Right cardiac atrium (tissue), 5 donors: ENCODE data around the gene C19orf85. TPM values are rescaled to one million over a fixed set of nuclear protein-coding genes. Genes with fewer than 3 reads are reported as not detected.

Experiments
- polyA plus RNA-seq: library from polyadenylated mRNA; stranded (reverse); fragments of 200-250 nt; gene quantifications from one replicate; pipeline ENCODE4 v1.2.3, GENCODE V29; 2013
- total RNA-seq, 4 donors: library from RNA; stranded (reverse); fragmentation: NEBNext Ultra II Directional; extraction: Animal tissue kit (Norgen Biotek cat#: 25700); gene quantifications; one replicate each; pipeline ENCODE4 v1.2.1, GENCODE V29; 2021
- donor health status: healthy with polysubstance abuse.
- donor health status: DM: no; HTN: yes; CAD: no.
- donor health status: DM: no; HTN: no; CAD: no.
- donor health status: DM: no; HTN: yes; CAD: no; lungs with severe emphysema.
- donor health status: DM: yes; HTN: yes; CAD: no.

C19orf85 gene
- total and polyA plus RNA-seq, 5 donors: not detected

Other genes with a start within 250 kb of the C19orf85 start
- 1 to 10 TPM in 3 of 4 donors, under 1 TPM in 1; 0.80 to 2.1 (median 1.3) TPM for gene TMEM86B, start 236.0 kb downstream of the C19orf85 start, total RNA-seq
- gene TMEM86B, start 236.0 kb downstream of the C19orf85 start, polyA plus RNA-seq: 1.6 TPM
- 10 to 100 TPM; 39.3 to 43.5 (median 41.4) TPM for gene PPP6R1, start 205.7 kb downstream of the C19orf85 start, total RNA-seq
- 31.7 TPM for gene PPP6R1, start 205.7 kb downstream of the C19orf85 start, polyA plus RNA-seq
- gene HSPBP1, start 184.6 kb downstream of the C19orf85 start, total RNA-seq: 10 to 100 TPM; 27.7 to 35.1 (median 31.3) TPM
- gene HSPBP1, start 184.6 kb downstream of the C19orf85 start, polyA plus RNA-seq: 48.0 TPM
- 10 to 100 TPM; 17.2 to 20.5 (median 19.5) TPM for gene BRSK1, start 180.8 kb downstream of the C19orf85 start, total RNA-seq
- 11.9 TPM for gene BRSK1, start 180.8 kb downstream of the C19orf85 start, polyA plus RNA-seq
- 1 to 10 TPM; 2.0 to 2.4 (median 2.2) TPM for gene TMEM150B, start 139.4 kb downstream of the C19orf85 start, total RNA-seq
- gene TMEM150B, start 139.4 kb downstream of the C19orf85 start, polyA plus RNA-seq: 0.68 TPM
- gene KMT5C, start 124.9 kb downstream of the C19orf85 start, total RNA-seq: 1 to 10 TPM; 6.7 to 9.8 (median 8.4) TPM
- gene KMT5C, start 124.9 kb downstream of the C19orf85 start, polyA plus RNA-seq: 6.3 TPM
- not detected for gene COX6B2, start 110.0 kb downstream of the C19orf85 start, total RNA-seq
- not detected for gene COX6B2, start 110.0 kb downstream of the C19orf85 start, polyA plus RNA-seq
- not detected for gene GARIN5B, start 101.5 kb downstream of the C19orf85 start, total RNA-seq
- gene GARIN5B, start 101.5 kb downstream of the C19orf85 start, polyA plus RNA-seq: not detected
- gene IL11, start 94.3 kb downstream of the C19orf85 start, total RNA-seq: not detected
- gene IL11, start 94.3 kb downstream of the C19orf85 start, polyA plus RNA-seq: not detected
- gene TMEM190, start 87.9 kb downstream of the C19orf85 start, total RNA-seq: not detected
- gene TMEM190, start 87.9 kb downstream of the C19orf85 start, polyA plus RNA-seq: not detected
- gene TMEM238, start 80.5 kb downstream of the C19orf85 start, total RNA-seq: 1 to 10 TPM in 1 of 4 donors, under 1 TPM in 3; 0.47 to 1.2 (median 0.56) TPM
- 0.14 TPM for gene TMEM238, start 80.5 kb downstream of the C19orf85 start, polyA plus RNA-seq
- 1,000 to 10,000 TPM in 1 of 4 donors, 100 to 1,000 TPM in 3; 656 to 1,015 (median 735) TPM for gene RPL28, start 78.8 kb downstream of the C19orf85 start, total RNA-seq
- 806 TPM for gene RPL28, start 78.8 kb downstream of the C19orf85 start, polyA plus RNA-seq
- gene UBE2S, start 57.0 kb downstream of the C19orf85 start, total RNA-seq: 10 to 100 TPM; 21.0 to 32.7 (median 27.8) TPM
- gene UBE2S, start 57.0 kb downstream of the C19orf85 start, polyA plus RNA-seq: 12.2 TPM
- not detected for gene SHISA7, start 21.5 kb downstream of the C19orf85 start, total RNA-seq
- 0.05 TPM for gene SHISA7, start 21.5 kb downstream of the C19orf85 start, polyA plus RNA-seq
- gene ISOC2, start 3.1 kb downstream of the C19orf85 start, total RNA-seq: 10 to 100 TPM; 49.6 to 73.9 (median 62.0) TPM
- gene ISOC2, start 3.1 kb downstream of the C19orf85 start, polyA plus RNA-seq: 111 TPM
- gene ZNF628, start 11.9 kb upstream of the C19orf85 start, total RNA-seq: 1 to 10 TPM; 5.6 to 8.1 (median 6.7) TPM
- gene ZNF628, start 11.9 kb upstream of the C19orf85 start, polyA plus RNA-seq: 7.7 TPM
- 10 to 100 TPM; 13.6 to 20.8 (median 15.0) TPM for gene NAT14, start 20.4 kb upstream of the C19orf85 start, total RNA-seq
- gene NAT14, start 20.4 kb upstream of the C19orf85 start, polyA plus RNA-seq: 15.8 TPM
- gene SSC5D, start 23.7 kb upstream of the C19orf85 start, total RNA-seq: 10 to 100 TPM in 1 of 4 donors, 1 to 10 TPM in 3; 6.8 to 10.2 (median 8.1) TPM
- 4.4 TPM for gene SSC5D, start 23.7 kb upstream of the C19orf85 start, polyA plus RNA-seq
- gene SBK2, start 72.4 kb upstream of the C19orf85 start, total RNA-seq: 100 to 1,000 TPM; 205 to 239 (median 209) TPM
- 228 TPM for gene SBK2, start 72.4 kb upstream of the C19orf85 start, polyA plus RNA-seq
- 100 to 1,000 TPM in 2 of 4 donors, 10 to 100 TPM in 2; 80.3 to 211 (median 109) TPM for gene SBK3, start 80.8 kb upstream of the C19orf85 start, total RNA-seq
- 103 TPM for gene SBK3, start 80.8 kb upstream of the C19orf85 start, polyA plus RNA-seq
- 10 to 100 TPM; 12.4 to 15.5 (median 14.2) TPM for gene ZNF579, start 116.1 kb upstream of the C19orf85 start, total RNA-seq
- gene ZNF579, start 116.1 kb upstream of the C19orf85 start, polyA plus RNA-seq: 10.2 TPM
- 10 to 100 TPM; 17.5 to 20.0 (median 18.4) TPM for gene FIZ1, start 134.8 kb upstream of the C19orf85 start, total RNA-seq
- gene FIZ1, start 134.8 kb upstream of the C19orf85 start, polyA plus RNA-seq: 16.3 TPM
- gene ZNF524, start 135.5 kb upstream of the C19orf85 start, total RNA-seq: 10 to 100 TPM; 11.4 to 18.5 (median 17.5) TPM
- 27.1 TPM for gene ZNF524, start 135.5 kb upstream of the C19orf85 start, polyA plus RNA-seq
- 10 to 100 TPM; 19.4 to 20.8 (median 20.2) TPM for gene ZNF865, start 140.9 kb upstream of the C19orf85 start, total RNA-seq
- 17.2 TPM for gene ZNF865, start 140.9 kb upstream of the C19orf85 start, polyA plus RNA-seq
- 10 to 100 TPM; 11.5 to 16.3 (median 13.3) TPM for gene ZNF784, start 159.8 kb upstream of the C19orf85 start, total RNA-seq
- gene ZNF784, start 159.8 kb upstream of the C19orf85 start, polyA plus RNA-seq: 13.0 TPM
- 10 to 100 TPM; 23.7 to 32.0 (median 28.9) TPM for gene ZNF580, start 176.3 kb upstream of the C19orf85 start, total RNA-seq
- 18.7 TPM for gene ZNF580, start 176.3 kb upstream of the C19orf85 start, polyA plus RNA-seq
- gene ZNF581, start 178.9 kb upstream of the C19orf85 start, total RNA-seq: 10 to 100 TPM in 1 of 4 donors, 1 to 10 TPM in 3; 7.7 to 12.5 (median 9.3) TPM
- gene ZNF581, start 178.9 kb upstream of the C19orf85 start, polyA plus RNA-seq: 6.3 TPM
- 10 to 100 TPM; 23.6 to 26.6 (median 24.3) TPM for gene CCDC106, start 183.5 kb upstream of the C19orf85 start, total RNA-seq
- 30.4 TPM for gene CCDC106, start 183.5 kb upstream of the C19orf85 start, polyA plus RNA-seq
- 100 to 1,000 TPM in 1 of 4 donors, 10 to 100 TPM in 3; 87.5 to 101 (median 90.4) TPM for gene U2AF2, start 190.3 kb upstream of the C19orf85 start, total RNA-seq
- 76.0 TPM for gene U2AF2, start 190.3 kb upstream of the C19orf85 start, polyA plus RNA-seq
- gene EPN1, start 210.5 kb upstream of the C19orf85 start, total RNA-seq: 100 to 1,000 TPM; 175 to 232 (median 208) TPM
- gene EPN1, start 210.5 kb upstream of the C19orf85 start, polyA plus RNA-seq: 187 TPM